GM23248 (cell line): ENCODE measurements around the gene SVOPL. TPM values are rescaled to one million over a fixed set of nuclear protein-coding genes. Genes with fewer than 3 reads are reported as not detected.

Source experiments
- DNase-seq: peaks from one replicate; pipeline ENCODE4 v3.0.0-alpha.2; 2015
- H2AFZ ChIP-seq: fragments of 200-600 bp; sonication (generic); 2 replicates; pipeline ENCODE4 v1.6.1; 2016; ENCODE audit warnings: antibody characterized with exemption
- H3F3A ChIP-seq: fragments of 200-600 bp; sonication (generic); 2 replicates; pipeline ENCODE4 v1.6.1; 2016; ENCODE audit warnings: mild to moderate bottlenecking, antibody characterized with exemption, mixed run types; ENCODE audit not compliant: insufficient read depth
- H3K27ac ChIP-seq: fragments of 200-600 bp; sonication (generic); 2 replicates; pipeline ENCODE4 v1.5.1; 2016; ENCODE audit warnings: mild to moderate bottlenecking
- H3K27me3 ChIP-seq: fragments of 200-600 bp; sonication (generic); replicated peaks from 2 replicates; pipeline ENCODE4 v1.6.1; 2016; ENCODE audit warnings: mild to moderate bottlenecking; ENCODE audit not compliant: insufficient read depth
- H3K36me3 ChIP-seq: fragments of 200-600 bp; sonication (generic); 2 replicates; pipeline ENCODE4 v1.6.1; 2016; ENCODE audit warnings: low read depth, mild to moderate bottlenecking
- H3K4me1 ChIP-seq: fragments of 200-600 bp; sonication (generic); 2 replicates; pipeline ENCODE4 v1.6.1; 2016; ENCODE audit warnings: mild to moderate bottlenecking; ENCODE audit not compliant: insufficient read depth
- H3K4me2 ChIP-seq: fragments of 200-600 bp; sonication (generic); one replicate; pipeline ENCODE4 v1.6.1; 2016; ENCODE audit warnings: mild to moderate bottlenecking; ENCODE audit not compliant: unreplicated experiment
- H3K4me3 ChIP-seq: fragments of 200-600 bp; sonication (generic); 2 replicates; pipeline ENCODE4 v1.5.1; 2016; ENCODE audit warnings: mild to moderate bottlenecking
- H3K79me2 ChIP-seq: fragments of 200-600 bp; sonication (generic); 2 replicates; pipeline ENCODE4 v1.6.1; 2016; ENCODE audit warnings: mild to moderate bottlenecking; ENCODE audit not compliant: insufficient read depth
- H3K9ac ChIP-seq: fragments of 200-600 bp; sonication (generic); 2 replicates; pipeline ENCODE4 v1.6.1; 2016; ENCODE audit warnings: mild to moderate bottlenecking
- H3K9me2 ChIP-seq: fragments of 200-600 bp; sonication (generic); 2 replicates; pipeline ENCODE4 v1.6.1; 2016; ENCODE audit warnings: mixed run types, mild to moderate bottlenecking, moderate library complexity; ENCODE audit not compliant: insufficient read depth
- H3K9me3 ChIP-seq: fragments of 200-600 bp; sonication (generic); one replicate; pipeline ENCODE4 v1.6.1; 2017; ENCODE audit warnings: low read depth
- H4K20me1 ChIP-seq: fragments of 200-600 bp; sonication (generic); 2 replicates; pipeline ENCODE4 v1.6.0; 2016; ENCODE audit not compliant: insufficient read depth
- EZH2 ChIP-seq: fragments of 200-600 bp; sonication (generic); IDR thresholded peaks from 2 replicates; pipeline ENCODE4 v1.6.1; 2018; ENCODE audit warnings: antibody characterized with exemption, mild to moderate bottlenecking; ENCODE audit not compliant: insufficient read depth, poor library complexity, severe bottlenecking
- EZH2phosphoT487 ChIP-seq: fragments of 200-600 bp; sonication (generic); IDR thresholded peaks from 2 replicates; pipeline ENCODE4 v1.6.1; 2018; ENCODE audit warnings: antibody characterized with exemption, moderate library complexity, mild to moderate bottlenecking, low read depth; ENCODE audit not compliant: insufficient read depth
- WGBS, 2 experiments: methylation state at CpG; one replicate each; pipeline ENCODE4 v1.1.6; 2015 to 2017; ENCODE audit warnings: low lambda C conversion rate in 2 of 2, low coverage in 1 of 2; ENCODE audit errors: missing lambda C conversion rate in 2 of 2; 5-methylcytosine and 5-hydroxymethylcytosine counted together
- in situ Hi-C: fragments of 300-500 bp; cut with MboI; formaldehyde crosslinking; loops from 2 replicates; pipeline ENCODE4 v1.15.0; 2020
- polyA plus RNA-seq: library from polyadenylated mRNA; unstranded; fragments of >200 nt; fragmentation: Nextera tagmentation; extraction: Ambion mirVana; gene quantifications from 2 replicates; pipeline ENCODE4 v1.2.1, GENCODE V29; 2016
- total RNA-seq: library from RNA; depleted of rRNA; stranded (reverse); fragments of >200 nt; shearing (Covaris generic); gene quantifications from 2 replicates; pipeline ENCODE4 v1.2.3, GENCODE V29; 2014

The SVOPL gene
- total and polyA plus RNA-seq, 2 experiments from 2014 or later: not detected

- in situ Hi-C loops: loop anchor here (25.0 kb wide), 3 partner anchors 567 to 1117 kb away; no protein-coding TSS in a partner anchor
- no peaks in the 10 kb centered on the region for H3K9me3 ChIP-seq
- no peak for DNase-seq
- no peaks in the 10 kb centered on the region for H3K4me1 ChIP-seq
- no peaks in the 10 kb centered on the region for H4K20me1 ChIP-seq
- no peak for TF ChIP-seq EZH2
- peaks cover 23% of the 10 kb centered on the region for H3K27me3 ChIP-seq
- no peak overlapping the region for H3K9ac ChIP-seq
- no peaks in the 10 kb centered on the region for H3K9me2 ChIP-seq
- H3F3A ChIP-seq: no peaks in the 10 kb centered on the region
- no peak overlapping the region for H3K4me2 ChIP-seq
- no peak overlapping the region for H3K27ac ChIP-seq
- H2AFZ ChIP-seq: no peak overlapping the region
- no peaks in the 10 kb centered on the region for H3K36me3 ChIP-seq
- no peak overlapping the region for H3K4me3 ChIP-seq
- WGBS, 2 experiments: 49 to 59% methylated on average over 9 of the region's 9 CpGs
- H3K79me2 ChIP-seq: no peaks in the 10 kb centered on the region
Measured at GRCh38 chr7:138729444-138729843, 28.3 kb upstream of the SVOPL start.

GRCh38 chr7:138727336-138728099 lies 26.4 kb upstream of the SVOPL start:
- no peaks in the 10 kb centered on the region for H3K4me1 ChIP-seq
- TF ChIP-seq EZH2phosphoT487: no peak
- no peak for TF ChIP-seq EZH2
- in situ Hi-C loops: loop anchor here (25.0 kb wide), 3 partner anchors 565 to 1115 kb away; no protein-coding TSS in a partner anchor
- H3F3A ChIP-seq: no peaks in the 10 kb centered on the region
- H3K4me3 ChIP-seq: no peak overlapping the region
- no peaks in the 10 kb centered on the region for H3K9me3 ChIP-seq
- no peaks in the 10 kb centered on the region for H3K9me2 ChIP-seq
- no peaks in the 10 kb centered on the region for H3K79me2 ChIP-seq
- H3K4me2 ChIP-seq: no peak overlapping the region
- H4K20me1 ChIP-seq: no peaks in the 10 kb centered on the region
- H2AFZ ChIP-seq: no peak overlapping the region
- 44 to 48% methylated on average over 10 of the region's 10 CpGs for WGBS, 2 experiments
- no peak overlapping the region for H3K27ac ChIP-seq
- H3K27me3 ChIP-seq: peaks cover 14% of the 10 kb centered on the region; the same call in 1 of the 2 replicates
- H3K36me3 ChIP-seq: no peaks in the 10 kb centered on the region
- H3K9ac ChIP-seq: no peak overlapping the region
- DNase-seq: no peak

GRCh38 chr7:138726288-138726687 lies 25.1 kb upstream of the SVOPL start:
- Histone ChIP-seq H3K9me3 (no peaks in the 10 kb centered on the region), H3K27ac (no peak overlapping the region), H3K4me3 (no peak overlapping the region), H3F3A (no peaks in the 10 kb centered on the region), H3K27me3 (peaks cover 12% of the 10 kb centered on the region; the same call in 1 of the 2 replicates), H3K36me3 (no peaks in the 10 kb centered on the region), H3K4me1 (no peaks in the 10 kb centered on the region), H4K20me1 (no peaks in the 10 kb centered on the region), H3K4me2 (no peak overlapping the region), H3K79me2 (no peaks in the 10 kb centered on the region), H3K9ac (no peak overlapping the region), H3K9me2 (no peaks in the 10 kb centered on the region), H2AFZ (no peak overlapping the region)
- no peak for DNase-seq
- 63 to 75% methylated on average over 7 to 9 of the region's 9 CpGs for WGBS, 2 experiments
- in situ Hi-C loops: loop anchor here (25.0 kb wide), 3 partner anchors 564 to 1114 kb away; no protein-coding TSS in a partner anchor
- TF ChIP-seq EZH2: no peak
- TF ChIP-seq EZH2phosphoT487: no peak

- whole genome bisulfite sequencing, 2 experiments: 22 to 31% methylated on average over 4 of the region's 4 CpGs
- no peaks in the 10 kb centered on the region for H3K9me3 ChIP-seq
- no peak overlapping the region for H3K9ac ChIP-seq
- H3K36me3 ChIP-seq: no peaks in the 10 kb centered on the region
- H4K20me1 ChIP-seq: no peaks in the 10 kb centered on the region
- H3F3A ChIP-seq: no peaks in the 10 kb centered on the region
- H3K4me3 ChIP-seq: no peak overlapping the region
- no peak overlapping the region for H3K4me2 ChIP-seq
- H3K4me1 ChIP-seq: peaks cover 9% of the 10 kb centered on the region; the same call in 1 of the 2 replicates
- in situ Hi-C loops: no loop called here
- peaks cover 3% of the 10 kb centered on the region; the same call in 1 of the 2 replicates for H3K27me3 ChIP-seq
- no peak overlapping the region for H2AFZ ChIP-seq
- H3K9me2 ChIP-seq: no peaks in the 10 kb centered on the region
- H3K79me2 ChIP-seq: no peaks in the 10 kb centered on the region
- TF ChIP-seq EZH2phosphoT487: no peak
- TF ChIP-seq EZH2: no peak
- no peak overlapping the region for H3K27ac ChIP-seq
- DNase-seq: peak; percentile 61
Measured at GRCh38 chr7:138720286-138720685, 19.1 kb upstream of the SVOPL start.
